Measurements from ENCODE around the gene FABP7.

The FABP7 gene

GRCh38 chr6:122798099-122798641, 18.7 kb downstream of the FABP7 start:
- no peak overlapping the region for H3K4me3 ChIP-seq (ENCODE audit: low read depth, low read length)
- no peak for TF ChIP-seq CTCF (IDR thresholded peaks at IDR 0.05; ENCODE audit: low read depth, low read length)

GRCh38 chr6:122799140-122799745, 19.7 kb downstream of the FABP7 start:
- TF ChIP-seq CTCF (IDR thresholded peaks at IDR 0.05; ENCODE audit: low read depth, low read length), result no peak
- no peak overlapping the region for H3K4me3 ChIP-seq (ENCODE audit: low read depth, low read length)

- no peak overlapping the region for H3K4me3 ChIP-seq (ENCODE audit: low read depth, low read length)
- TF ChIP-seq CTCF (IDR thresholded peaks at IDR 0.05; ENCODE audit: low read depth, low read length), result no peak
Measured at GRCh38 chr6:122799916-122800686, 20.6 kb downstream of the FABP7 start.

DNA sequence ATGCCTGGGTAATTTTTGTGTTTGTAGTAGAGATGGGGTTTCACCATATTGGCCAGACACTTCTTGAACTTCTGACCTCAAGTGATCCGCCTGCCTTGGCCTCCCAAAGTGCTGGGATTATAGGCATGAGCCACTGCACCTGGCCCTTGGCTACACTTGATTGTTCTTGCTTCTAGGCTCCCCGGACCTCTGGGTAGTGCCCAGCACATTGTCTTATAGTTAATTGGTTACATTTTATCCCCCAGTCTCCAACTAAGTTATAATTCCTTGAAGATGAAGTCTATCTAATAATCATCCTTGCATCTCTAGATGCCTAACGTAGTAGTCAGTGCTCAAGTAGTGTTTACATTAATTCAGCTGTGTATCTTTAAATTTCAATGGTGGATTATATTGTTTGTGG, 21.4 kb downstream of the FABP7 start:
- TF ChIP-seq CTCF (IDR thresholded peaks at IDR 0.05; ENCODE audit: low read depth, low read length), result no peak

GRCh38 chr6:122801397-122801796, 21.9 kb downstream of the FABP7 start:
- TF ChIP-seq CTCF (IDR thresholded peaks at IDR 0.05; ENCODE audit: low read depth, low read length), result no peak

More for the DNA sequence above, 21.4 kb downstream of the FABP7 start:
- H3K4me3 ChIP-seq (ENCODE audit: low read depth, low read length), result no peak overlapping the region

GRCh38 chr6:122803171-122803661, 23.7 kb downstream of the FABP7 start:
- no peak for TF ChIP-seq CTCF (IDR thresholded peaks at IDR 0.05; ENCODE audit: low read depth, low read length)
- no peak overlapping the region for H3K4me3 ChIP-seq (ENCODE audit: low read depth, low read length)

More at GRCh38 chr6:122801397-122801796, 21.9 kb downstream of the FABP7 start:
- no peak overlapping the region for H3K4me3 ChIP-seq (ENCODE audit: low read depth, low read length)

Measured in WI38 (cell line).